Measurements from ENCODE around the gene HOXD8. TPM values are rescaled to one million over a fixed set of nuclear protein-coding genes. Genes with fewer than 3 reads are reported as not detected.

The HOXD8 gene
- total RNA-seq, 1 experiment from 2014 or later: not detected

DNA sequence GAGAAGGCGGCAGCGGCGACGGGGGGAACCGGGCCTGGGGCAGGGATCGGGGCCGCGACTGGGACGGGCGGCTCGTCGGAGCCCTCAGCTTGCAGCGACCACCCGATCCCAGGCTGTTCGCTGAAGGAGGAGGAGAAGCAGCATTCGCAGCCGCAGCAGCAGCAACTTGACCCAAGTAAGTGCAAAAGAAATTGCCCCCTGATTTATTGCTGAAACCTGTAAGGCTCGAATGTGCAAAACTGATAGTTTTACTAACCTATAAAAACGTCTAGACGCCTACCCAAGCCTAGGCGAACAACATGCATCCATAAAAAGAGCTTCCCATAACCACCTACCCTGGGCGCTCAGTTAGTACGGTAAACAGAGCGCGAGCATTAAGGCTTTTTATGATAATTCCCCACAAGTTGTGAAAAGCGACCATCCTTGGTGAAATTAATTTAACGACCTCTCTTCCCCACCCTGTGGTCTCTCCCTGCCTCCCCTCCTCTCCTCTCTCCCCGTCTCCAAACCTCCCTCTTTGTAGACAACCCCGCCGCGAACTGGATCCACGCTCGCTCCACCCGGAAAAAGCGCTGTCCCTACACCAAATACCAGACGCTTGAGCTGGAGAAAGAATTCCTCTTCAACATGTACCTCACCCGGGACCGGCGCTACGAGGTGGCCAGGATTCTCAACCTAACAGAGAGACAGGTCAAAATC lies 5.9 kb upstream of the HOXD8 start:
- Histone ChIP-seq H3K36me3 (ENCODE audit: control insufficient read depth, insufficient read depth, low read length) (no peaks in the 10 kb centered on the region), H3K9me3 (ENCODE audit: control insufficient read depth, insufficient read depth, low read depth, low read length) (no peaks in the 10 kb centered on the region), H3K27ac (ENCODE audit: low read length) (no peak overlapping the region), H3K27me3 (ENCODE audit: control insufficient read depth, insufficient read depth, low read length) (no peaks in the 10 kb centered on the region), H3K4me3 (ENCODE audit: low read depth in 2 of 2, low read length in 2 of 2) (peak overlapping the region in 1 of 2 experiments; percentile 33; a peak in 1 of 4 replicates), H3K4me1 (ENCODE audit: control insufficient read depth, insufficient read depth, low read length) (peaks cover 7% of the 10 kb centered on the region)
- DNase-seq (ENCODE audit: low read depth, low spot score) (no peak), ATAC-seq (no peak)
- POLR2A ChIA-PET: no interaction called here
- in situ Hi-C loops (cut with HindIII; ENCODE audit: low pct_unique_long_range_greater_than_20kb, low sequenced_read_pairs): no loop called here
- intact Hi-C loops (cut with micrococcal nuclease; ENCODE audit: unreplicated experiment): loop anchor here (10.0 kb wide), 1 partner anchor 691 kb away; no protein-coding TSS in a partner anchor
- CTCF ChIA-PET: no interaction called here
- BruUV-seq (replicated peaks): no TSS peak
- no peak for TF ChIP-seq SIN3A (IDR thresholded peaks at IDR 0.05; ENCODE audit: borderline replicate concordance, insufficient read depth, low read depth, low read length)
- TF ChIP-seq TCF7L2 (IDR thresholded peaks at IDR 0.05; ENCODE audit: low read depth, low read length): no peak
- no peak for TF ChIP-seq POLR2AphosphoS5 (IDR thresholded peaks at IDR 0.05; ENCODE audit: low read depth, low read length)
- no peak for TF ChIP-seq CTCF (IDR thresholded peaks at IDR 0.05)
- no peak for TF ChIP-seq REST (IDR thresholded peaks at IDR 0.05; ENCODE audit: insufficient read depth in 1 of 2, low read depth in 2 of 2, low read length in 1 of 2)

GRCh38 chr2:176124110-176124946 lies 5.2 kb upstream of the HOXD8 start:
- H3K36me3 ChIP-seq (ENCODE audit: control insufficient read depth, insufficient read depth, low read length): no peaks in the 10 kb centered on the region
- no TSS peak for BruUV-seq (replicated peaks)
- ATAC-seq (no peak), DNase-seq (ENCODE audit: low read depth, low spot score) (no peak)
- H3K9me3 ChIP-seq (ENCODE audit: control insufficient read depth, insufficient read depth, low read depth, low read length): no peaks in the 10 kb centered on the region
- ChIA-PET POLR2A (no interaction called here), CTCF (interaction anchor here (0.6 to 1.2 kb wide), 2 partner anchors 247 to 530 kb away, joined by 3 to 4 read pairs; no protein-coding TSS in a partner anchor)
- TF ChIP-seq SIN3A (IDR thresholded peaks at IDR 0.05; ENCODE audit: borderline replicate concordance, insufficient read depth, low read depth, low read length) (no peak), POLR2AphosphoS5 (IDR thresholded peaks at IDR 0.05; ENCODE audit: low read depth, low read length) (no peak), REST (IDR thresholded peaks at IDR 0.05; ENCODE audit: insufficient read depth in 1 of 2, low read depth in 2 of 2, low read length in 1 of 2) (no peak), CTCF (IDR thresholded peaks at IDR 0.05) (no peak), TCF7L2 (IDR thresholded peaks at IDR 0.05; ENCODE audit: low read depth, low read length) (no peak)
- intact Hi-C loops (cut with micrococcal nuclease; ENCODE audit: unreplicated experiment) (loop anchor here (10.0 kb wide), 1 partner anchor 690 kb away; no protein-coding TSS in a partner anchor), in situ Hi-C loops (cut with HindIII; ENCODE audit: low pct_unique_long_range_greater_than_20kb, low sequenced_read_pairs) (no loop called here)
- H3K27me3 ChIP-seq (ENCODE audit: control insufficient read depth, insufficient read depth, low read length): no peaks in the 10 kb centered on the region
- no peak overlapping the region for H3K27ac ChIP-seq (ENCODE audit: low read length)
- no peak overlapping the region for H3K4me3 ChIP-seq (ENCODE audit: low read depth in 2 of 2, low read length in 2 of 2)
- peaks cover 7% of the 10 kb centered on the region for H3K4me1 ChIP-seq (ENCODE audit: control insufficient read depth, insufficient read depth, low read length)
